Measurements from ENCODE around the gene PLCL1. TPM values are rescaled to one million over a fixed set of nuclear protein-coding genes. Genes with fewer than 3 reads are reported as not detected.

PLCL1 gene
- total and polyA plus RNA-seq, 3 experiments from 2014 or later, result 0.70 to 2.0 (median 0.71) TPM

- H3K27me3 Mint-ChIP-seq, result peaks cover 0 to 1% of the 10 kb centered on the region in 2 donors
- H3K4me3 ChIP-seq (ENCODE audit: low read length), result no peak overlapping the region
- H3K4me1 Mint-ChIP-seq, result no peaks in the 10 kb centered on the region
- H3K4me1 ChIP-seq (ENCODE audit: insufficient read depth, low read length), result no peaks in the 10 kb centered on the region
- H3K9me3 ChIP-seq (ENCODE audit: low read length), result no peaks in the 10 kb centered on the region
- no peaks in the 10 kb centered on the region for H3K36me3 Mint-ChIP-seq
- H3K27ac ChIP-seq (ENCODE audit: low read depth, low read length), result no peak overlapping the region
- no peaks in the 10 kb centered on the region for H3K27me3 ChIP-seq (ENCODE audit: insufficient read depth, low read length, poor library complexity, severe bottlenecking)
- POLR2A ChIA-PET, result no interaction called here
- CTCF ChIA-PET, result no interaction called here
- H3K9me3 Mint-ChIP-seq, result peaks cover 0 to 10% (median 3%) of the 10 kb centered on the region in 5 donors
- no peaks in the 10 kb centered on the region for H3K36me3 ChIP-seq (ENCODE audit: insufficient read depth, low read length)
- no peak overlapping the region for H3K4me3 Mint-ChIP-seq
- DNase-seq, result no peak
- no peak overlapping the region for H3K27ac Mint-ChIP-seq
These were observed 357.9 kb downstream of the PLCL1 start for GRCh38 chr2:198162276-198162675.

GRCh38 chr2:198164843-198165242, 360.4 kb downstream of the PLCL1 start:
- Mint-ChIP-seq H3K27ac (no peak overlapping the region), H3K36me3 (no peaks in the 10 kb centered on the region), H3K4me3 (no peak overlapping the region), H3K27me3 (peaks cover 0 to 1% of the 10 kb centered on the region in 2 donors), H3K9me3 (no peaks in the 10 kb centered on the region), H3K4me1 (no peaks in the 10 kb centered on the region)
- H3K9me3 ChIP-seq (ENCODE audit: low read length), result no peaks in the 10 kb centered on the region
- H3K4me1 ChIP-seq (ENCODE audit: insufficient read depth, low read length), result no peaks in the 10 kb centered on the region
- DNase-seq, result no peak
- ChIA-PET CTCF (no interaction called here), POLR2A (no interaction called here)
- no peak overlapping the region for H3K4me3 ChIP-seq (ENCODE audit: low read length)
- no peaks in the 10 kb centered on the region for H3K27me3 ChIP-seq (ENCODE audit: insufficient read depth, low read length, poor library complexity, severe bottlenecking)
- no peaks in the 10 kb centered on the region for H3K36me3 ChIP-seq (ENCODE audit: insufficient read depth, low read length)
- no peak overlapping the region for H3K27ac ChIP-seq (ENCODE audit: low read depth, low read length)

GRCh38 chr2:198165289-198165688, 360.9 kb downstream of the PLCL1 start:
- POLR2A ChIA-PET, result no interaction called here
- CTCF ChIA-PET, result no interaction called here
- H3K36me3 ChIP-seq (ENCODE audit: insufficient read depth, low read length), result no peaks in the 10 kb centered on the region

GRCh38 chr2:198167346-198167745, 363.0 kb downstream of the PLCL1 start:
- H3K36me3 Mint-ChIP-seq, result no peaks in the 10 kb centered on the region
- H3K4me3 ChIP-seq (ENCODE audit: low read length), result no peak overlapping the region
- H3K4me1 ChIP-seq (ENCODE audit: insufficient read depth, low read length), result no peaks in the 10 kb centered on the region
- H3K9me3 Mint-ChIP-seq, result no peaks in the 10 kb centered on the region
- ChIA-PET CTCF (no interaction called here), POLR2A (no interaction called here)
- H3K9me3 ChIP-seq (ENCODE audit: low read length), result no peaks in the 10 kb centered on the region
- no peak overlapping the region for H3K27ac ChIP-seq (ENCODE audit: low read depth, low read length)
- no peaks in the 10 kb centered on the region for H3K36me3 ChIP-seq (ENCODE audit: insufficient read depth, low read length)
- H3K27ac Mint-ChIP-seq, result no peak overlapping the region
- peaks cover 0 to 1% of the 10 kb centered on the region in 2 donors for H3K27me3 Mint-ChIP-seq
- DNase-seq, result no peak
- H3K4me1 Mint-ChIP-seq, result no peaks in the 10 kb centered on the region
- no peaks in the 10 kb centered on the region for H3K27me3 ChIP-seq (ENCODE audit: insufficient read depth, low read length, poor library complexity, severe bottlenecking)
- no peak overlapping the region for H3K4me3 Mint-ChIP-seq

More at GRCh38 chr2:198165289-198165688, 360.9 kb downstream of the PLCL1 start:
- DNase-seq, result no peak
- no peaks in the 10 kb centered on the region for H3K9me3 Mint-ChIP-seq
- H3K27me3 ChIP-seq (ENCODE audit: insufficient read depth, low read length, poor library complexity, severe bottlenecking), result no peaks in the 10 kb centered on the region
- H3K27me3 Mint-ChIP-seq, result peaks cover 0 to 1% of the 10 kb centered on the region in 2 donors
- no peak overlapping the region for H3K4me3 Mint-ChIP-seq
- H3K4me3 ChIP-seq (ENCODE audit: low read length), result no peak overlapping the region
- no peaks in the 10 kb centered on the region for H3K4me1 ChIP-seq (ENCODE audit: insufficient read depth, low read length)
- no peak overlapping the region for H3K27ac Mint-ChIP-seq
- H3K9me3 ChIP-seq (ENCODE audit: low read length), result no peaks in the 10 kb centered on the region
- H3K4me1 Mint-ChIP-seq, result no peaks in the 10 kb centered on the region
- no peak overlapping the region for H3K27ac ChIP-seq (ENCODE audit: low read depth, low read length)
- no peaks in the 10 kb centered on the region for H3K36me3 Mint-ChIP-seq

- H3K36me3 Mint-ChIP-seq, result no peaks in the 10 kb centered on the region
- Histone ChIP-seq H3K36me3 (ENCODE audit: insufficient read depth, low read length) (no peaks in the 10 kb centered on the region), H3K4me3 (ENCODE audit: low read length) (no peak overlapping the region), H3K27me3 (ENCODE audit: insufficient read depth, low read length, poor library complexity, severe bottlenecking) (no peaks in the 10 kb centered on the region), H3K27ac (ENCODE audit: low read depth, low read length) (no peak overlapping the region), H3K4me1 (ENCODE audit: insufficient read depth, low read length) (no peaks in the 10 kb centered on the region), H3K9me3 (ENCODE audit: low read length) (no peaks in the 10 kb centered on the region)
- H3K27ac Mint-ChIP-seq, result no peak overlapping the region
- no peak for DNase-seq
- H3K4me3 Mint-ChIP-seq, result no peak overlapping the region
- no peaks in the 10 kb centered on the region for H3K4me1 Mint-ChIP-seq
- ChIA-PET POLR2A (no interaction called here), CTCF (no interaction called here)
- no peaks in the 10 kb centered on the region for H3K9me3 Mint-ChIP-seq
- H3K27me3 Mint-ChIP-seq, result peaks cover 0 to 1% of the 10 kb centered on the region in 2 donors
These were observed 364.3 kb downstream of the PLCL1 start for GRCh38 chr2:198168651-198169050.

GRCh38 chr2:198173242-198173641, 368.8 kb downstream of the PLCL1 start:
- H3K4me1 ChIP-seq (ENCODE audit: insufficient read depth, low read length), result no peaks in the 10 kb centered on the region
- POLR2A ChIA-PET, result no interaction called here
- no peaks in the 10 kb centered on the region for H3K9me3 ChIP-seq (ENCODE audit: low read length)
- H3K4me3 ChIP-seq (ENCODE audit: low read length), result no peak overlapping the region
- Mint-ChIP-seq H3K27me3 (no peaks in the 10 kb centered on the region), H3K36me3 (no peaks in the 10 kb centered on the region), H3K9me3 (peaks cover 0 to 9% (median 5%) of the 10 kb centered on the region in 5 donors), H3K4me1 (no peaks in the 10 kb centered on the region), H3K4me3 (no peak overlapping the region), H3K27ac (no peak overlapping the region)
- CTCF ChIA-PET, result no interaction called here
- H3K27ac ChIP-seq (ENCODE audit: low read depth, low read length), result no peak overlapping the region
- no peak for DNase-seq
- no peaks in the 10 kb centered on the region for H3K36me3 ChIP-seq (ENCODE audit: insufficient read depth, low read length)
- no peaks in the 10 kb centered on the region for H3K27me3 ChIP-seq (ENCODE audit: insufficient read depth, low read length, poor library complexity, severe bottlenecking)

- CTCF ChIA-PET, result no interaction called here
These were observed 369.5 kb downstream of the PLCL1 start for GRCh38 chr2:198173864-198174263.

GRCh38 chr2:198175271-198175670, 370.9 kb downstream of the PLCL1 start:
- H3K36me3 ChIP-seq (ENCODE audit: insufficient read depth, low read length), result no peaks in the 10 kb centered on the region
- Mint-ChIP-seq H3K4me3 (no peak overlapping the region), H3K27me3 (no peaks in the 10 kb centered on the region), H3K4me1 (no peaks in the 10 kb centered on the region), H3K36me3 (no peaks in the 10 kb centered on the region), H3K9me3 (peaks cover 6 to 19% (median 11%) of the 10 kb centered on the region in 5 donors), H3K27ac (no peak overlapping the region)
- no peaks in the 10 kb centered on the region for H3K4me1 ChIP-seq (ENCODE audit: insufficient read depth, low read length)
- no peak for DNase-seq
- H3K4me3 ChIP-seq (ENCODE audit: low read length), result no peak overlapping the region
- H3K9me3 ChIP-seq (ENCODE audit: low read length), result no peaks in the 10 kb centered on the region
- POLR2A ChIA-PET, result no interaction called here
- CTCF ChIA-PET, result no interaction called here
- H3K27ac ChIP-seq (ENCODE audit: low read depth, low read length), result no peak overlapping the region
- H3K27me3 ChIP-seq (ENCODE audit: insufficient read depth, low read length, poor library complexity, severe bottlenecking), result no peaks in the 10 kb centered on the region

More at GRCh38 chr2:198173864-198174263, 369.5 kb downstream of the PLCL1 start:
- no peak overlapping the region for H3K27ac Mint-ChIP-seq
- H3K27me3 Mint-ChIP-seq, result no peaks in the 10 kb centered on the region
- no peak for DNase-seq
- Histone ChIP-seq H3K27ac (ENCODE audit: low read depth, low read length) (no peak overlapping the region), H3K9me3 (ENCODE audit: low read length) (no peaks in the 10 kb centered on the region), H3K36me3 (ENCODE audit: insufficient read depth, low read length) (no peaks in the 10 kb centered on the region), H3K27me3 (ENCODE audit: insufficient read depth, low read length, poor library complexity, severe bottlenecking) (no peaks in the 10 kb centered on the region), H3K4me3 (ENCODE audit: low read length) (no peak overlapping the region), H3K4me1 (ENCODE audit: insufficient read depth, low read length) (no peaks in the 10 kb centered on the region)
- POLR2A ChIA-PET, result no interaction called here
- peaks cover 2 to 15% (median 8%) of the 10 kb centered on the region in 5 donors for H3K9me3 Mint-ChIP-seq
- H3K4me3 Mint-ChIP-seq, result no peak overlapping the region
- no peaks in the 10 kb centered on the region for H3K4me1 Mint-ChIP-seq
- H3K36me3 Mint-ChIP-seq, result no peaks in the 10 kb centered on the region

GRCh38 chr2:198177040-198177439, 372.6 kb downstream of the PLCL1 start:
- Histone ChIP-seq H3K9me3 (ENCODE audit: low read length) (no peaks in the 10 kb centered on the region), H3K4me1 (ENCODE audit: insufficient read depth, low read length) (no peaks in the 10 kb centered on the region), H3K4me3 (ENCODE audit: low read length) (no peak overlapping the region), H3K27me3 (ENCODE audit: insufficient read depth, low read length, poor library complexity, severe bottlenecking) (no peaks in the 10 kb centered on the region), H3K36me3 (ENCODE audit: insufficient read depth, low read length) (no peaks in the 10 kb centered on the region), H3K27ac (ENCODE audit: low read depth, low read length) (no peak overlapping the region)
- POLR2A ChIA-PET, result no interaction called here
- CTCF ChIA-PET, result no interaction called here
- peaks cover 0 to 2% of the 10 kb centered on the region in 2 donors for H3K27me3 Mint-ChIP-seq
- H3K4me3 Mint-ChIP-seq, result no peak overlapping the region
- DNase-seq, result no peak
- H3K4me1 Mint-ChIP-seq, result no peaks in the 10 kb centered on the region
- H3K36me3 Mint-ChIP-seq, result no peaks in the 10 kb centered on the region
- no peak overlapping the region for H3K27ac Mint-ChIP-seq
- H3K9me3 Mint-ChIP-seq, result peaks cover 6 to 19% (median 11%) of the 10 kb centered on the region in 5 donors

Measured in CD8-positive, alpha-beta memory T cell (primary cell).